H1 (cell line): Measurements from ENCODE around the gene SPCS1. TPM values are rescaled to one million over a fixed set of nuclear protein-coding genes. Genes with fewer than 3 reads are reported as not detected.

Experiments used
- CTCF ChIA-PET: fragments of 300-600 bp; sonication (Branson Sonifier 250); formaldehyde crosslinking; loops from one replicate; lab custom pipeline; 2021; ENCODE audit not compliant: partially characterized antibody; lab: Charles Lee
- POLR2A ChIA-PET: fragments of 300-600 bp; sonication (Branson Sonifier 250); formaldehyde crosslinking; loops from one replicate; lab custom pipeline; 2021; ENCODE audit warnings: inconsistent platforms; ENCODE audit not compliant: partially characterized antibody; lab: Charles Lee
- DNase-seq, 2 experiments: peaks; one replicate each; pipeline versions ENCODE4 v3.0.0 to v3.0.0-alpha.2; 2010 to 2022; ENCODE audit warnings: low spot score in 2 of 2, low read depth in 1 of 2, mixed read lengths in 1 of 2
- FAIRE-seq: peaks from 2 replicates; lab custom pipeline; 2011; peaks lifted over from hg19 to GRCh38; lab: Jason Lieb, UNC
- H2AFZ ChIP-seq: 2 replicates; pipeline ENCODE4 v1.8.1; 2012; ENCODE audit warnings: low read length, inconsistent platforms
- H2AK5ac ChIP-seq: 2 replicates; pipeline ENCODE4 v1.6.1; 2013; ENCODE audit warnings: low read depth, low read length
- H2BK120ac ChIP-seq: replicated peaks from 2 replicates; pipeline ENCODE3; 2013; ENCODE audit warnings: low read depth, low read length, inconsistent platforms
- H2BK12ac ChIP-seq: 2 replicates; pipeline ENCODE4 v1.6.1; 2013; ENCODE audit warnings: low read depth, low read length
- H2BK15ac ChIP-seq: 2 replicates; pipeline ENCODE4 v1.6.1; 2013; ENCODE audit warnings: low read length
- H2BK20ac ChIP-seq: 2 replicates; pipeline ENCODE4 v1.6.1; 2013; ENCODE audit warnings: low read length
- H2BK5ac ChIP-seq: 2 replicates; pipeline ENCODE4 v1.6.1; 2013; ENCODE audit warnings: low read depth, low read length
- H3K14ac ChIP-seq: 2 replicates; pipeline ENCODE4 v1.6.1; 2013; ENCODE audit warnings: inconsistent platforms; ENCODE audit not compliant: insufficient read length
- H3K18ac ChIP-seq: 2 replicates; pipeline ENCODE4 v1.6.1; 2013; ENCODE audit warnings: low read length; ENCODE audit errors: extremely low read depth
- H3K23ac ChIP-seq: 2 replicates; pipeline ENCODE4 v1.6.1; 2013; ENCODE audit warnings: inconsistent platforms; ENCODE audit not compliant: insufficient read length
- H3K23me2 ChIP-seq: 2 replicates; pipeline ENCODE4 v1.6.1; 2013; ENCODE audit warnings: low read depth, low read length
- H3K27ac ChIP-seq: 2 replicates; pipeline ENCODE4 v1.6.1; 2011; ENCODE audit warnings: low read depth, low read length, inconsistent platforms
- H3K27me3 ChIP-seq, 4 experiments: replicated peaks in 1 of 4; 1 replicate in 1 of 4; 2 replicates in 3 of 4; pipeline versions ENCODE4 v1.6.1 to v1.8.1; 2011 to 2013; ENCODE audit warnings: low read length in 3 of 4, mild to moderate bottlenecking in 3 of 4, inconsistent platforms in 2 of 4, mixed read lengths in 2 of 4, moderate library complexity in 1 of 4; ENCODE audit not compliant: control insufficient read depth in 3 of 4, insufficient read depth in 3 of 4; ENCODE audit errors: extremely low read depth in 1 of 4
- H3K36me3 ChIP-seq, 4 experiments: 2 replicates each; pipeline versions ENCODE4 v1.6.1 to v1.8.1; 2011 to 2013; ENCODE audit warnings: mild to moderate bottlenecking in 4 of 4, low read length in 3 of 4, moderate library complexity in 2 of 4, control low read depth in 1 of 4, inconsistent platforms in 1 of 4; ENCODE audit not compliant: insufficient read depth in 4 of 4, control insufficient read depth in 2 of 4
- H3K4ac ChIP-seq: replicated peaks from 2 replicates; pipeline ENCODE3; 2013; ENCODE audit warnings: low read length, low read depth, mixed read lengths, inconsistent platforms; ENCODE audit not compliant: insufficient read length
- H3K4me1 ChIP-seq, 4 experiments: replicated peaks in 1 of 4; 1 replicate in 1 of 4; 2 replicates in 3 of 4; pipeline versions ENCODE4 v1.6.1 to v1.8.1; 2011 to 2013; ENCODE audit warnings: low read length in 3 of 4, inconsistent platforms in 2 of 4, mixed read lengths in 1 of 4; ENCODE audit not compliant: insufficient read depth in 4 of 4, control insufficient read depth in 3 of 4
- H3K4me2 ChIP-seq, 2 experiments: 2 replicates each; pipeline versions ENCODE4 v1.6.1 to v1.8.1; 2011 to 2013; ENCODE audit warnings: low read depth in 2 of 2, low read length in 2 of 2, control low read depth in 1 of 2, inconsistent platforms in 1 of 2, mild to moderate bottlenecking in 1 of 2; ENCODE audit not compliant: insufficient read depth in 1 of 2
- H3K4me3 ChIP-seq, 4 experiments: fragments of 200-600, 300-600 bp in 1 of 4; sonication (generic), shearing (Covaris generic), sonication (Bioruptor Twin) in 1 of 4; 2 replicates each; pipeline versions ENCODE4 v1.5.1 to v1.8.1; 2011 to 2016; ENCODE audit warnings: low read length in 4 of 4, low read depth in 3 of 4, control low read depth in 2 of 4, inconsistent platforms in 2 of 4, mild to moderate bottlenecking in 2 of 4, mixed read lengths in 1 of 4, moderate library complexity in 1 of 4; ENCODE audit not compliant: insufficient read depth in 2 of 4; ENCODE audit errors: extremely low read depth in 1 of 4
- H3K56ac ChIP-seq: replicated peaks from 2 replicates; pipeline ENCODE3; 2013; ENCODE audit warnings: low read depth, mild to moderate bottlenecking, mixed read lengths, low read length, inconsistent platforms; ENCODE audit not compliant: insufficient read length
- H3K79me1 ChIP-seq: 2 replicates; pipeline ENCODE4 v1.6.1; 2013; ENCODE audit warnings: low read depth, low read length, control low read depth
- H3K79me2 ChIP-seq, 2 experiments: 2 replicates each; pipeline versions ENCODE4 v1.6.1 to v1.8.1; 2012 to 2013; ENCODE audit warnings: low read length in 2 of 2, mild to moderate bottlenecking in 2 of 2, inconsistent platforms in 1 of 2; ENCODE audit not compliant: insufficient read depth in 2 of 2, control insufficient read depth in 1 of 2
- H3K9ac ChIP-seq, 4 experiments: replicated peaks in 1 of 4; 1 replicate in 1 of 4; 2 replicates in 3 of 4; pipeline versions ENCODE4 v1.6.1 to v1.8.1; 2011 to 2013; ENCODE audit warnings: low read depth in 3 of 4, low read length in 3 of 4, control low read depth in 2 of 4, mild to moderate bottlenecking in 2 of 4, moderate library complexity in 2 of 4, inconsistent platforms in 1 of 4; ENCODE audit errors: extremely low read depth in 1 of 4
- H3K9me3 ChIP-seq, 2 experiments: 2 replicates each; pipeline versions ENCODE4 v1.6.1 to v1.8.1; 2012 to 2013; ENCODE audit warnings: mild to moderate bottlenecking in 2 of 2, moderate library complexity in 2 of 2, control low read depth in 1 of 2, inconsistent platforms in 1 of 2, low read depth in 1 of 2, low read length in 1 of 2, mixed read lengths in 1 of 2; ENCODE audit not compliant: insufficient read depth in 2 of 2
- H4K20me1 ChIP-seq, 2 experiments: replicated peaks in 1 of 2; 2 replicates each; pipeline versions ENCODE3 to v1.8.1; 2011 to 2013; ENCODE audit warnings: inconsistent platforms in 2 of 2, low read length in 2 of 2, mild to moderate bottlenecking in 1 of 2; ENCODE audit not compliant: insufficient read depth in 2 of 2, control insufficient read depth in 1 of 2
- H4K5ac ChIP-seq: 2 replicates; pipeline ENCODE4 v1.6.1; 2013; ENCODE audit warnings: low read length, low read depth, mixed read lengths, inconsistent platforms; ENCODE audit not compliant: insufficient read length
- H4K8ac ChIP-seq: 2 replicates; pipeline ENCODE4 v1.8.0; 2013; ENCODE audit warnings: mild to moderate bottlenecking, moderate library complexity, low read length, inconsistent platforms; ENCODE audit not compliant: insufficient read depth; ENCODE audit errors: extremely low read depth
- H4K91ac ChIP-seq: replicated peaks from 2 replicates; pipeline ENCODE3; 2013; ENCODE audit warnings: low read length, mixed read lengths, inconsistent platforms; ENCODE audit not compliant: insufficient read length
- ASH2L ChIP-seq: fragments of 200-600, 300-600 bp; sonication (generic); IDR thresholded peaks from one replicate; pipeline ENCODE4 v1.7.1; 2017; ENCODE audit warnings: low read length
- CBX8 ChIP-seq: fragments of 300-800, 300-1000 bp; sonication (generic); IDR thresholded peaks from 2 replicates; pipeline ENCODE4 v1.7.1; 2016; ENCODE audit warnings: low read depth, low read length, borderline replicate concordance
- EP300 ChIP-seq, 2 experiments: IDR thresholded peaks; 1 replicate in 1 of 2; 2 replicates in 1 of 2; pipeline ENCODE4 v1.6.1; 2011 to 2012; ENCODE audit warnings: low read depth in 2 of 2, low read length in 2 of 2, mild to moderate bottlenecking in 2 of 2, borderline replicate concordance in 1 of 2, inconsistent platforms in 1 of 2, moderate library complexity in 1 of 2
- EZH2 ChIP-seq: fragments of 200-600 bp; sonication (generic); IDR thresholded peaks from 2 replicates; pipeline ENCODE4 v1.7.1; 2012; ENCODE audit warnings: low read depth, mild to moderate bottlenecking, moderate library complexity, low read length, inconsistent platforms; ENCODE audit not compliant: severe bottlenecking
- MAX ChIP-seq: IDR thresholded peaks from 2 replicates; pipeline ENCODE4 v1.6.1; 2012; ENCODE audit warnings: inconsistent platforms
- NRF1 ChIP-seq: IDR thresholded peaks from 2 replicates; pipeline ENCODE4 v1.6.1; 2011; ENCODE audit warnings: mild to moderate bottlenecking, low read depth, low read length, improper control_type of control experiment
- RFX5 ChIP-seq: IDR thresholded peaks from 2 replicates; pipeline ENCODE4 v1.6.1; 2011; ENCODE audit warnings: low read depth, low read length, improper control_type of control experiment, borderline replicate concordance
- RNF2 ChIP-seq: fragments of 200-900, 300-1000 bp; sonication (generic); IDR thresholded peaks from 2 replicates; pipeline ENCODE4 v1.7.1; 2016; ENCODE audit warnings: borderline replicate concordance, low read depth, mild to moderate bottlenecking, antibody characterized with exemption, low read length; ENCODE audit not compliant: poor library complexity, severe bottlenecking; ENCODE audit errors: missing control alignments
- SIRT6 ChIP-seq: IDR thresholded peaks from one replicate; pipeline ENCODE4 v1.7.1; 2012; ENCODE audit warnings: low read length, inconsistent platforms
- SIX5 ChIP-seq: IDR thresholded peaks from 2 replicates; pipeline ENCODE4 v1.6.1; 2011; ENCODE audit warnings: mild to moderate bottlenecking, low read depth, low read length
- SP1 ChIP-seq: IDR thresholded peaks from 2 replicates; pipeline ENCODE4 v1.6.1; 2011; ENCODE audit warnings: low read depth, low read length
- TAF1 ChIP-seq: IDR thresholded peaks from 2 replicates; pipeline ENCODE4 v1.6.1; 2011; ENCODE audit warnings: mild to moderate bottlenecking, low read depth, low read length
- WGBS, 2 experiments: shearing (Covaris generic) in 1 of 2; methylation state at CpG; one replicate each; pipeline versions ENCODE4 v1.1.6 to v1.1.7; 2013 to 2015; ENCODE audit warnings: low lambda C conversion rate in 2 of 2, mixed read lengths in 2 of 2, inconsistent platforms in 1 of 2, low coverage in 1 of 2, missing lambda C conversion rate in 1 of 2; ENCODE audit not compliant: insufficient replicate concordance in 2 of 2, insufficient coverage in 1 of 2, insufficient read length in 1 of 2; ENCODE audit errors: extremely low coverage in 1 of 2, missing lambda C conversion rate in 1 of 2; 5-methylcytosine and 5-hydroxymethylcytosine counted together
- polyA plus RNA-seq, 7 experiments: library from polyadenylated mRNA; depleted of rRNA in 3 of 7; stranded (reverse) in 5 of 7; unstranded in 2 of 7; fragments of >200 nt in 5 of 7; fragments of 200-250 nt in 2 of 7; gene quantifications; 1 replicate in 5 of 7; 2 replicates in 1 of 7; 4 replicates in 1 of 7; pipeline versions ENCODE4 v1.2.1 to v1.2.3, GENCODE V29; 2011 to 2013; ENCODE audit warnings: missing spikeins in 2 of 7, mixed read lengths in 2 of 7
- total RNA-seq: library from RNA; stranded (reverse); fragmentation: NEBNext Ultra II Directional; extraction: Animal tissue kit (Norgen Biotek cat#: 25700); gene quantifications from 2 replicates; pipeline ENCODE4 v1.2.1, GENCODE V29; 2021

The SPCS1 gene
- total and polyA plus RNA-seq, 2 of the 8 experiments (the other 6 are each of a cell fraction or from before 2014, with no cell fraction given) = 104 to 191 TPM

- H3K4ac ChIP-seq = no peak overlapping the region
- CTCF ChIA-PET = no interaction called here
Measured at GRCh38 chr3:52756141-52756540, 50.2 kb downstream of the SPCS1 start.

More at GRCh38 chr3:52756141-52756540, 50.2 kb downstream of the SPCS1 start:
- Histone ChIP-seq H2BK20ac (no peak overlapping the region), H4K8ac (no peak overlapping the region), H2BK5ac (no peak overlapping the region), H3K4me1 (no peaks in the 10 kb centered on the region), H3K4me3 (no peak overlapping the region), H2BK15ac (no peak overlapping the region), H3K56ac (no peak overlapping the region), H2AK5ac (no peak overlapping the region), H3K23ac (no peak overlapping the region), H3K27ac (no peak overlapping the region), H3K79me2 (no peaks in the 10 kb centered on the region), H4K20me1 (peaks cover 0 to 2% of the 10 kb centered on the region in 2 experiments), H3K9ac (no peak overlapping the region), H3K9me3 (no peaks in the 10 kb centered on the region), H3K23me2 (no peaks in the 10 kb centered on the region), H2BK12ac (no peak overlapping the region), H3K79me1 (no peaks in the 10 kb centered on the region; the same call in 1 of the 2 replicates), H3K36me3 (peaks cover 9 to 48% (median 19%) of the 10 kb centered on the region in 4 experiments), H3K14ac (no peak overlapping the region), H2BK120ac (no peak overlapping the region), H3K27me3 (no peaks in the 10 kb centered on the region), H3K18ac (no peak overlapping the region), H2AFZ (no peak overlapping the region), H4K5ac (no peak overlapping the region), H4K91ac (no peak overlapping the region), H3K4me2 (no peak overlapping the region)
- no peak for TF ChIP-seq SIRT6
- TF ChIP-seq SP1 = no peak
- no peak for TF ChIP-seq EP300 (IDR thresholded peaks at IDR 0.05; ENCODE audit: borderline replicate concordance in 1 of 2, low read depth in 2 of 2, low read length in 2 of 2)
- TF ChIP-seq CBX8 = no peak
- TF ChIP-seq MAX = no peak
- no peak for TF ChIP-seq SIX5
- TF ChIP-seq TAF1 = no peak
- TF ChIP-seq EZH2 = no peak
- TF ChIP-seq NRF1 = no peak
- TF ChIP-seq RNF2 = no peak
- TF ChIP-seq RFX5 = no peak
- no peak for TF ChIP-seq ASH2L
- POLR2A ChIA-PET = no interaction called here
- FAIRE-seq (no peak), DNase-seq (no peak)
- WGBS, 2 experiments = 100% methylated on average over 1 of the region's 1 CpG; no CpG with 5 or more reads in 1 of the 2 experiments
